Left colon (tissue), 2 donors: ENCODE results near the gene CEACAM6. TPM values are rescaled to one million over a fixed set of nuclear protein-coding genes. Genes with fewer than 3 reads are reported as not detected.
A peak's percentile ranks its signal among the peaks of the same experiment; 100 is the strongest.
"Not testable (repeated sequence)": the region's sequence is repeated elsewhere in the genome, so short reads cannot be mapped to it uniquely, and the experiment has no call there.

Experiments
- ATAC-seq: fragments of 200-7000 bp; cut with Tn5 transposase; one replicate; pipeline ENCODE4 v1.9.1; 2020; ENCODE audit warnings: mild to moderate bottlenecking, moderate library complexity
- DNase-seq, 2 donors: peaks; one replicate each; pipeline ENCODE4 v3.0.0-alpha.2; 2020
- intact Hi-C, 2 donors: fragments of 100-400 bp; cut with DNase I in 1 of 2; cut with micrococcal nuclease in 1 of 2; formaldehyde crosslinking; loops; one replicate each; pipeline versions ENCODE4 v1.11.2 to v1.14.0; 2022; cut with DNase I, micrococcal nuclease
- total RNA-seq, 2 donors: library from RNA; stranded (reverse); fragmentation: NEBNext Ultra II Directional; extraction: Animal tissue kit (Norgen Biotek cat#: 25700); gene quantifications; one replicate each; pipeline ENCODE4 v1.2.1, GENCODE V29; 2021
- donor health status: DM: no; HTN: no; CAD: no.
- donor health status: DM: yes; HTN: yes; CAD: no.

CEACAM6 gene
- total RNA-seq, 2 donors from 2014 or later: 485 to 596 TPM

- ATAC-seq: peak; percentile 64
- DNase-seq, intact Hi-C loops: not testable (repeated sequence)
Observed at GRCh38 chr19:41788518-41788917, 33.2 kb downstream of the CEACAM6 start.

- intact Hi-C loops, ATAC-seq, DNase-seq: not testable (repeated sequence)
Observed at GRCh38 chr19:41789053-41789452, 33.7 kb downstream of the CEACAM6 start.

GRCh38 chr19:41792513-41793413 lies 37.4 kb downstream of the CEACAM6 start:
- peak in 1 of 2 donors; percentile 75 for DNase-seq
- intact Hi-C loops: no loop called here
- peak; percentile 50 for ATAC-seq

GRCh38 chr19:41793414-41793727 lies 38.0 kb downstream of the CEACAM6 start:
- DNase-seq (no peak), ATAC-seq (no peak)
- intact Hi-C loops: no loop called here

- intact Hi-C loops: no loop called here
- DNase-seq (peak in 1 of 2 donors; percentile 62), ATAC-seq (peak; percentile 73)
Observed at GRCh38 chr19:41795031-41795461, 39.7 kb downstream of the CEACAM6 start.

- ATAC-seq: peak; percentile 28
- intact Hi-C loops: no loop called here
- no peak for DNase-seq
Observed at GRCh38 chr19:41796362-41796761, 41.0 kb downstream of the CEACAM6 start, which contains the start of gene CEACAM3. Gene CEACAM3, plus strand, starts transcription at chr19:41796587. Its CDS starts 91 bp downstream, at chr19:41796678.

GRCh38 chr19:41796901-41797300 lies 41.6 kb downstream of the CEACAM6 start:
- intact Hi-C loops: no loop called here
- no peak for ATAC-seq
- DNase-seq: no peak

GRCh38 chr19:41799444-41800000 lies 44.2 kb downstream of the CEACAM6 start:
- ATAC-seq (peak; percentile 73), DNase-seq (no peak)
- intact Hi-C loops: no loop called here

GRCh38 chr19:41801031-41801430 lies 45.7 kb downstream of the CEACAM6 start:
- no peak for ATAC-seq
- no peak for DNase-seq
- intact Hi-C loops: no loop called here

GRCh38 chr19:41801792-41802211 lies 46.5 kb downstream of the CEACAM6 start:
- ATAC-seq (peak; percentile 80), DNase-seq (no peak)

GRCh38 chr19:41802770-41803169 lies 47.4 kb downstream of the CEACAM6 start:
- no peak for DNase-seq
- intact Hi-C loops: no loop called here
- ATAC-seq: no peak

More at GRCh38 chr19:41801792-41802211, 46.5 kb downstream of the CEACAM6 start:
- intact Hi-C loops: no loop called here

- intact Hi-C loops: no loop called here
- DNase-seq (no peak), ATAC-seq (no peak)
Observed at GRCh38 chr19:41804336-41804735, 49.0 kb downstream of the CEACAM6 start.

GRCh38 chr19:41807176-41807575 lies 51.8 kb downstream of the CEACAM6 start:
- DNase-seq (no peak), ATAC-seq (no peak)
- intact Hi-C loops: no loop called here

GRCh38 chr19:41808663-41809566 lies 53.6 kb downstream of the CEACAM6 start:
- DNase-seq: peak in 1 of 2 donors; percentile 56
- ATAC-seq: peak; percentile 81
- intact Hi-C loops: no loop called here

GRCh38 chr19:41810301-41810700 lies 55.0 kb downstream of the CEACAM6 start:
- ATAC-seq (no peak), DNase-seq (no peak)
- intact Hi-C loops: no loop called here

- DNase-seq (no peak), ATAC-seq (no peak)
- intact Hi-C loops: no loop called here
Observed at GRCh38 chr19:41811036-41811435, 55.7 kb downstream of the CEACAM6 start.

GRCh38 chr19:41811981-41812380 lies 56.7 kb downstream of the CEACAM6 start:
- ATAC-seq (no peak), DNase-seq (no peak)
- intact Hi-C loops: no loop called here

- intact Hi-C loops: no loop called here
- DNase-seq (no peak), ATAC-seq (no peak)
Observed at GRCh38 chr19:41813911-41814310, 58.6 kb downstream of the CEACAM6 start.

GRCh38 chr19:41815301-41815700 lies 60.0 kb downstream of the CEACAM6 start:
- ATAC-seq: no peak
- DNase-seq: no peak
- intact Hi-C loops: no loop called here
